HUES6 (cell line): ENCODE data around the gene BDNF.
A peak's percentile ranks its signal among the peaks of the same experiment; 100 is the strongest.

Source experiments
- H3K27ac ChIP-seq: 2 replicates; pipeline ENCODE4 v1.7.0; 2013; ENCODE audit warnings: low read depth, mild to moderate bottlenecking, low read length, inconsistent platforms
- H3K27me3 ChIP-seq: 2 replicates; pipeline ENCODE4 v1.6.1; 2013; ENCODE audit warnings: low read length; ENCODE audit not compliant: control insufficient read depth, insufficient read depth
- H3K36me3 ChIP-seq: 2 replicates; pipeline ENCODE4 v1.6.1; 2013; ENCODE audit warnings: low read length; ENCODE audit not compliant: control insufficient read depth, insufficient read depth
- H3K4me1 ChIP-seq: 2 replicates; pipeline ENCODE4 v1.6.1; 2013; ENCODE audit warnings: low read length; ENCODE audit not compliant: control insufficient read depth, insufficient read depth
- H3K4me3 ChIP-seq: 2 replicates; pipeline ENCODE4 v1.5.1; 2013; ENCODE audit warnings: low read depth, low read length
- H3K9ac ChIP-seq: one replicate; pipeline ENCODE4 v1.6.1; 2013; ENCODE audit warnings: mild to moderate bottlenecking, low read length
- H3K9me3 ChIP-seq: 2 replicates; pipeline ENCODE4 v1.6.1; 2013; ENCODE audit warnings: low read depth, low read length; ENCODE audit not compliant: control insufficient read depth, insufficient read depth

The BDNF gene

GRCh38 chr11:27694992-27695391 lies 5.3 kb downstream of the BDNF start:
- no peak overlapping the region for H3K27ac ChIP-seq
- H3K9me3 ChIP-seq: no peaks in the 10 kb centered on the region
- H3K4me1 ChIP-seq: peaks cover 43% of the 10 kb centered on the region
- no peak overlapping the region for H3K4me3 ChIP-seq
- no peak overlapping the region for H3K9ac ChIP-seq
- H3K27me3 ChIP-seq: peaks cover 10% of the 10 kb centered on the region
- H3K36me3 ChIP-seq: no peaks in the 10 kb centered on the region

GRCh38 chr11:27693398-27693797 lies 6.9 kb downstream of the BDNF start:
- no peaks in the 10 kb centered on the region for H3K9me3 ChIP-seq
- H3K36me3 ChIP-seq: no peaks in the 10 kb centered on the region
- H3K27me3 ChIP-seq: no peaks in the 10 kb centered on the region
- H3K27ac ChIP-seq: no peak overlapping the region
- no peak overlapping the region for H3K9ac ChIP-seq
- no peak overlapping the region for H3K4me3 ChIP-seq
- peaks cover 41% of the 10 kb centered on the region for H3K4me1 ChIP-seq

DNA sequence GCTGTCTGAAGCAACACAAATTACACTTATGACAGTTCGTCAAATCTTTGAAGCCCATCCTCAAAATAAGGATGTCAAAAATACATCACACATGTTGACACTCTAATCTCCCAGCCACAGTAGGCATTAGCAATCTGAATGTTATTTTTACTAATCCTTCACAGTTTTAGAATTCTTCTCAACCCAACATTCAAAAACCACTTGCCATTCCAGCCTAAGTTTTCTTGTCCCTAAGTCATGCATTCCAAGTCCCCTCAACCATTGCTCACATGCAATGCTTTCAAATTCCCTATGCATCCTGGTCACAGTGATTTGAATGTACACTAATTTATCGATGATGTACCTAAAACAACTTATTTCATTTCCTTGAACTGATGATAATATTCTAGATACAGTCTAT lies 7.5 kb downstream of the BDNF start:
- Histone ChIP-seq H3K4me3 (no peak overlapping the region), H3K9me3 (no peaks in the 10 kb centered on the region), H3K4me1 (peaks cover 42% of the 10 kb centered on the region), H3K27me3 (no peaks in the 10 kb centered on the region), H3K27ac (no peak overlapping the region), H3K36me3 (no peaks in the 10 kb centered on the region), H3K9ac (no peak overlapping the region)

DNA sequence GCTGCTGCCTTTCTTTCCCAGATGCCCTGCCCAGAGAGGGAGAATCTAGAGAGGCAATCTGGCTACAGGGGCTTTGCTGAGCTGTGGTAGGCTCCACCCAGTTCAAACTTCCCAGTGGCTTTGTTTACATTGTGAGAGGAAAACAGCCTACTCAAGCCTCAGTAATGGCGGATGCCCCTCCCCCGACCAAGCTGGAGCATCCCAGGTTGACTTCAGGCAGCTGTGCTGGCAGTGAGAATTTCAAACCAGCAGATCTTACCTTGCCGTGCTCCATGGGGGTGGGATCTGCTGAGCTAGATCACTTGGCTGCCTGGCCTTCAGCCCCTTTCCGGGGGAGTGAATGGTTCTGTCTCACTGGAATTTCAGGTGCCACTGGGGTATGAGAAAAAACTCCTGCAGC lies 12.2 kb downstream of the BDNF start:
- Histone ChIP-seq H3K4me3 (no peak overlapping the region), H3K9me3 (no peaks in the 10 kb centered on the region), H3K27me3 (no peaks in the 10 kb centered on the region), H3K27ac (peak overlapping the region; percentile 32; the same call in 1 of the 2 replicates), H3K36me3 (no peaks in the 10 kb centered on the region), H3K4me1 (peaks cover 13% of the 10 kb centered on the region), H3K9ac (no peak overlapping the region)

GRCh38 chr11:27681664-27682063 lies 18.6 kb downstream of the BDNF start:
- Histone ChIP-seq H3K9ac (no peak overlapping the region), H3K27me3 (no peaks in the 10 kb centered on the region), H3K36me3 (no peaks in the 10 kb centered on the region)

GRCh38 chr11:27679136-27680015 lies 20.9 kb downstream of the BDNF start:
- H3K27me3 ChIP-seq: no peaks in the 10 kb centered on the region
- no peaks in the 10 kb centered on the region for H3K9me3 ChIP-seq
- no peak overlapping the region for H3K27ac ChIP-seq
- no peak overlapping the region for H3K4me3 ChIP-seq
- H3K4me1 ChIP-seq: no peaks in the 10 kb centered on the region
- H3K36me3 ChIP-seq: no peaks in the 10 kb centered on the region
- no peak overlapping the region for H3K9ac ChIP-seq

More at GRCh38 chr11:27681664-27682063, 18.6 kb downstream of the BDNF start:
- Histone ChIP-seq H3K4me1 (no peaks in the 10 kb centered on the region), H3K9me3 (no peaks in the 10 kb centered on the region), H3K27ac (no peak overlapping the region), H3K4me3 (no peak overlapping the region)

DNA sequence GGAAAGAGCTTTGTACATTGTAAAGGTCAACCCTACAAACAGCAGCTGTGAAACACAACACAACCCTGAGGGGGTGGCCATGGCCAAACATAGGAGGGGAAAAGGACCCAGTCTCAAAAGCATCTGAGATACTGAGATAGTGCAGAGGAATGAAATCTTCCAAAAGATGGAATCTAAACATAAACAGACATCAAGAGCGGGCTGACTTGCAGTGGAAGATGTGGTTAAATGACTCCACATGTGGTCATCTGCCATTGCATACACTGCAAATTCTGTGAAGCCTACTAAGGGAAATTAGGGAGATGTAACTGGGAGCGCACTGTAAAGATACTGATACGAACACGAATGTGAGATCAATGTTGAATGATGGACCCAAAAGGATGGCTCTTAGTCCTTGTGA lies 22.0 kb downstream of the BDNF start:
- no peak overlapping the region for H3K27ac ChIP-seq
- H3K9me3 ChIP-seq: no peaks in the 10 kb centered on the region
- H3K36me3 ChIP-seq: no peaks in the 10 kb centered on the region

GRCh38 chr11:27677108-27677507 lies 23.1 kb downstream of the BDNF start:
- Histone ChIP-seq H3K4me3 (no peak overlapping the region), H3K27me3 (no peaks in the 10 kb centered on the region), H3K9me3 (no peaks in the 10 kb centered on the region), H3K9ac (no peak overlapping the region), H3K36me3 (no peaks in the 10 kb centered on the region), H3K4me1 (peaks cover 16% of the 10 kb centered on the region), H3K27ac (no peak overlapping the region)

More for the DNA sequence above, 22.0 kb downstream of the BDNF start:
- Histone ChIP-seq H3K9ac (no peak overlapping the region), H3K27me3 (no peaks in the 10 kb centered on the region), H3K4me1 (peaks cover 5% of the 10 kb centered on the region), H3K4me3 (no peak overlapping the region)

DNA sequence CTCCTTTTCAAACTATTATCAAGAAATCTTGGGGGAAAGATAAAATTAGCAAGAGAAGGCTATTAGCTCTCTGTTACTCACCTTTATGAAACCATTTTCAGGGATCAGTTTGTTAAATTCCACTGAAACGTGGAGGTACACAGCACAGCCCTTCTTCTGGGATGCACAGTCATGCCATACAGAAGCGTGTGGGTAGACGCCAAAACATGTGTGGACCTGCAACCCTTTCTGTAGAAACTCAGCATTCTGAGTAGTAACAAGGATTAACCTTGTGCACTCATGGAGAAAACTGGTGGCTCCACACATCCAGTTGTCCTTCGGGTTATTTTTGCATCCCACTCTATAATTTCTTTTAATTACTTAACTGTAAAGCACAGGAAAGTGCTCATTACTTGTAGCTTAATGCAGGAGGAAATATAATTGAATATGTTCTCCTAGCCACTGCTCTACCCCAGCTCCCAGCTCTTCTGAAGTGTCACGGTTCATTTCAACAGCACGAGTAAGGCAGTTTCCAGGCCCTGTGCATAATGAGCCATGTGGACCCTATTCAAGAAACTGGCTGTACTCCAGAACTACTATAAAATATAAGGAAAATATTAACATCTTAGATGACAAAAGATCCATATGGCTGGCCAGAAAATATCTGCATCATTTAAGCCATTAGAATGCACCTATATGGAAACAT lies 26.1 kb downstream of the BDNF start:
- Histone ChIP-seq H3K9me3 (no peaks in the 10 kb centered on the region), H3K9ac (no peak overlapping the region), H3K27me3 (no peaks in the 10 kb centered on the region), H3K4me3 (no peak overlapping the region), H3K36me3 (no peaks in the 10 kb centered on the region), H3K4me1 (peaks cover 16% of the 10 kb centered on the region), H3K27ac (no peak overlapping the region)

DNA sequence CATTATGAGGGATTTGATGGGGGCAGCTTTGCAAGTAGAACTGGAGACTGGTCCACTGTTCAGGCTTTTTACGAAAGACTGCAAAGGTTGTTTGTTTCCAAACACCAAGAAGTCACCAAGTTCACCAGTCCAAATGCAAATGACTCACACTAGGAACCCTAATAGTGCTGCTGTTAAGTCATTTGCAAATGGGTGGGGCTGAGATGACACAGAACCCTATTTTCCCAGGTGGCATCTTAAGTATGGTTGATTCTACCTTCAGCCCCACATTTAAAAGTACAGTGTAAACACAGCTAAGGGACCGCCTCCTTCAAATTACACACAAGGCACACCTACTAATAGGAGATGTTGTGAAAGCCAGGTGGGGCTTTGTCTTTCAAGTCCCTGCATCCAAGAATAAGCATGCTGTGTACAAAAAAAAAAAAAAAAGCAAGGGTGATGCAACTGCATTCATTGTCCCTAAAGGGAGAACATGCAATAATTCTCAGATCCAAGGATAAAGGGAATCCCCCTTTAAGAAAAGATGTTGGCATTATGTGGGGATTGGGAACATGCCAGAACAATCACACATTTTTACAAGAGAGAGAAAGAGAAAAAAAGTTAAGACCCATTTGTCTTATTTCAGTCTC lies 27.3 kb downstream of the BDNF start:
- Histone ChIP-seq H3K9ac (no peak overlapping the region), H3K4me1 (peaks cover 16% of the 10 kb centered on the region)

More for the DNA sequence above, 27.3 kb downstream of the BDNF start:
- Histone ChIP-seq H3K36me3 (no peaks in the 10 kb centered on the region), H3K4me3 (no peak overlapping the region), H3K27ac (no peak overlapping the region), H3K27me3 (no peaks in the 10 kb centered on the region), H3K9me3 (no peaks in the 10 kb centered on the region)
